Activated CD8-positive, alpha-beta T cell treated with anti-CD3 and anti-CD28 coated beads for 36 hours (primary cell): ENCODE measurements around the gene TBC1D14. TPM values are rescaled to one million over a fixed set of nuclear protein-coding genes. Genes with fewer than 3 reads are reported as not detected.
A peak's percentile ranks its signal among the peaks of the same experiment; 100 is the strongest.

Experiments used
- ATAC-seq: fragments of 200-7000 bp; cut with Tn5 transposase; one replicate; pipeline ENCODE4 v1.10.0; 2021; ENCODE audit warnings: mild to moderate bottlenecking, moderate library complexity
- CTCF ChIA-PET: fragments of 350-600 bp; sonication (Branson Sonifier 250); formaldehyde crosslinking; loops from one replicate; lab custom pipeline; 2021; ENCODE audit warnings: antibody characterized with exemption; lab: Charles Lee
- POLR2A ChIA-PET: fragments of 350-600 bp; sonication (Branson Sonifier 250); formaldehyde crosslinking; loops from one replicate; lab custom pipeline; 2021; ENCODE audit warnings: antibody characterized with exemption; lab: Charles Lee
- DNase-seq: peaks from one replicate; pipeline ENCODE4 v3.0.0-alpha.2; 2020
- H3K27ac Mint-ChIP-seq: one replicate; pipeline ENCODE4 v1.8.0; 2021; ENCODE audit warnings: mild to moderate bottlenecking, mixed read lengths
- H3K27me3 Mint-ChIP-seq: one replicate; pipeline ENCODE4 v1.8.0; 2021; ENCODE audit warnings: mixed read lengths
- H3K36me3 Mint-ChIP-seq: one replicate; pipeline ENCODE4 v1.8.0; 2021; ENCODE audit warnings: low read depth, mixed read lengths
- H3K4me1 Mint-ChIP-seq: one replicate; pipeline ENCODE4 v1.8.0; 2021; ENCODE audit warnings: low read depth, mixed read lengths
- H3K4me3 Mint-ChIP-seq: one replicate; pipeline ENCODE4 v1.8.0; 2021; ENCODE audit warnings: mild to moderate bottlenecking, moderate library complexity, mixed read lengths
- H3K9me3 Mint-ChIP-seq: one replicate; pipeline ENCODE4 v1.8.0; 2021; ENCODE audit warnings: mixed read lengths
- intact Hi-C: fragments of 100-400 bp; cut with micrococcal nuclease; formaldehyde crosslinking; loops from one replicate; pipeline ENCODE4 v1.10.0; 2022
- total RNA-seq, 2 experiments: library from RNA; stranded (reverse); gene quantifications; one replicate each; pipeline ENCODE4 v1.2.3, GENCODE V29; 2021
- TF ChIP-seq, protein P1 (sequence below): fragments of 200-600 bp; IDR thresholded peaks from one replicate; pipeline ENCODE4 v1.8.0; 2022; ENCODE audit warnings: antibody characterized with exemption, mild to moderate bottlenecking

Gene TBC1D14
- total RNA-seq, 2 experiments from 2014 or later: 34.7 to 36.3 TPM

DNA sequence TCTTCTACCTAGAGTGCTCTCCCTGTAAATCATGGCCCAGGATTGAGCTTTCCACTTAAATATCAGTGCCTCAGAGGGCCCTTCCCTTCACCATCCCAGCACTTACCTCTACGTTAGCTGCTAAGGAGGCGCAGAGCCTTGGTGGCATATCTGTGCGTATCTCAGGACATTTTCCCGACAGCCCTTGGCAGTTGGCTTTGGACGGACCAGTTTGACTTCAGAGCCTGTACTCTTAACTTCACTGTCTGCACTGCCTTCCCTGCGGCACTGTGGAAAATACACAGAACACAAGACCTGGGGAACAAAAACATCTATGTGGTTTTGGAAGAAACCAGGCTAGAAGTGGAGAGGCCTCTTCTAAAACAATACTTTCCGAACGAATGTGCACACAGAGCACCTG, 135.9 kb downstream of the TBC1D14 start:
- TF ChIP-seq, protein P1, sequence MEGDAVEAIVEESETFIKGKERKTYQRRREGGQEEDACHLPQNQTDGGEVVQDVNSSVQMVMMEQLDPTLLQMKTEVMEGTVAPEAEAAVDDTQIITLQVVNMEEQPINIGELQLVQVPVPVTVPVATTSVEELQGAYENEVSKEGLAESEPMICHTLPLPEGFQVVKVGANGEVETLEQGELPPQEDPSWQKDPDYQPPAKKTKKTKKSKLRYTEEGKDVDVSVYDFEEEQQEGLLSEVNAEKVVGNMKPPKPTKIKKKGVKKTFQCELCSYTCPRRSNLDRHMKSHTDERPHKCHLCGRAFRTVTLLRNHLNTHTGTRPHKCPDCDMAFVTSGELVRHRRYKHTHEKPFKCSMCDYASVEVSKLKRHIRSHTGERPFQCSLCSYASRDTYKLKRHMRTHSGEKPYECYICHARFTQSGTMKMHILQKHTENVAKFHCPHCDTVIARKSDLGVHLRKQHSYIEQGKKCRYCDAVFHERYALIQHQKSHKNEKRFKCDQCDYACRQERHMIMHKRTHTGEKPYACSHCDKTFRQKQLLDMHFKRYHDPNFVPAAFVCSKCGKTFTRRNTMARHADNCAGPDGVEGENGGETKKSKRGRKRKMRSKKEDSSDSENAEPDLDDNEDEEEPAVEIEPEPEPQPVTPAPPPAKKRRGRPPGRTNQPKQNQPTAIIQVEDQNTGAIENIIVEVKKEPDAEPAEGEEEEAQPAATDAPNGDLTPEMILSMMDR: no peak
- ATAC-seq: no peak
- Mint-ChIP-seq H3K27ac (peak overlapping the region; percentile 47), H3K36me3 (no peaks in the 10 kb centered on the region), H3K4me1 (peaks cover 57% of the 10 kb centered on the region), H3K4me3 (peak overlapping the region; percentile 87), H3K9me3 (no peaks in the 10 kb centered on the region), H3K27me3 (no peaks in the 10 kb centered on the region)
- ChIA-PET CTCF (interaction anchor here (1.0 to 6.5 kb wide), 8 partner anchors 10 to 327 kb away, joined by 3 to 92 read pairs (median 3); partner anchors contain the start of gene GRPEL1), POLR2A (interaction anchor here (6.2 to 11.1 kb wide), 2 partner anchors 14 to 23 kb away, joined by 67 to 123 read pairs; partner anchors contain the start of gene GRPEL1)
- DNase-seq: no peak
- intact Hi-C loops: no loop called here

DNA sequence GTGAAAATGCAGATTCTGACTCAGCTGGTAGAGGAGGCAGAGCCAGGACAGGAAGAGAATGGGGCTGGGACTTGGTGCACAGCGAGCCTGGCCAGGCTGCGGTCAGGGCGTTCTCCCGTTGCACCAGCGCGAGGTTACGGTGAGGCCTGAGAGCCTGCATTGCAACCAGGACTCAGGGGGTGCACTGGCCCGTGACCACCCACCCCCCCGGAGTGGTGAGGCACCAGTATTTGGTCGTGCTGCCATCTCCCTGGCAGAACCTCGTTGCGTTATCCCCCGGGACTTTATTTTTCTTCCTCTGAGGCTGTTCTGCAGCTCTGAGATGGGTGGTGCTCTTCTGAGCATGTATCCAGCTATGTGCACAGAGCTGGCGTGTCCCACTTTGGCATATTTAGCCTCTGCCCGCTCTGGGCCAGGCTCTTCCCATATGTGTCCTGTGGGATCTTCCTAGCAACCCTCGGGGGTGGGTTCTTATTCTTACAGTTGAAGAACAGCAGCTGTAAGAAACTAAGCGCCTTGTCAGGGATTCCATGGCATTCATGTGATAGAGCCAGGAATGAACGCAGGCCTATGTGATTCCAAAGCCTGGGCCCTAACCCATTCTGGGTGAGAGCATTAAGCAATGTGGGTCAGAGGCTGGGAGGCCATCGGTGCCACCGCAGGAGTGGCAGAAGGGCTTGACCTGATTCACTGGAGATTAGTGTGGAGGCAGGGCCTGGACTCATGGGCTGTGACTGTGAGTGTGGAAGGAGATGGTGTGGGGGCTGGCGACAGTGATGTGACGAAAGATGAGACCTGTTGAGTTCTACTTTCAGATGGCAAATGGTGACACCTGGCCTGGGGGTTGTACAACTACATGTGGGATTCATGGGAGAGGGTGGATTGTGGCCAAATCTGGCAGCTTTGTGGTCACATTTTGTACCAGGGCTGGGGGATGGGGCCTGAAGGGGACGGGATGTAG, 136.6 kb downstream of the TBC1D14 start:
- TF ChIP-seq, protein P1: no peak
- Mint-ChIP-seq H3K27ac (peak overlapping the region; percentile 4), H3K36me3 (no peaks in the 10 kb centered on the region), H3K27me3 (no peaks in the 10 kb centered on the region), H3K4me1 (peaks cover 60% of the 10 kb centered on the region), H3K9me3 (no peaks in the 10 kb centered on the region), H3K4me3 (peak overlapping the region; percentile 87)
- ATAC-seq (no peak), DNase-seq (no peak)
- intact Hi-C loops: no loop called here
- ChIA-PET CTCF (interaction anchor here (1.0 to 6.5 kb wide), 8 partner anchors 10 to 154 kb away, joined by 3 to 92 read pairs (median 4); partner anchors contain the start of gene GRPEL1), POLR2A (interaction anchor here (6.2 to 11.1 kb wide), 2 partner anchors 13 to 22 kb away, joined by 67 to 123 read pairs; partner anchors contain the start of gene GRPEL1)

DNA sequence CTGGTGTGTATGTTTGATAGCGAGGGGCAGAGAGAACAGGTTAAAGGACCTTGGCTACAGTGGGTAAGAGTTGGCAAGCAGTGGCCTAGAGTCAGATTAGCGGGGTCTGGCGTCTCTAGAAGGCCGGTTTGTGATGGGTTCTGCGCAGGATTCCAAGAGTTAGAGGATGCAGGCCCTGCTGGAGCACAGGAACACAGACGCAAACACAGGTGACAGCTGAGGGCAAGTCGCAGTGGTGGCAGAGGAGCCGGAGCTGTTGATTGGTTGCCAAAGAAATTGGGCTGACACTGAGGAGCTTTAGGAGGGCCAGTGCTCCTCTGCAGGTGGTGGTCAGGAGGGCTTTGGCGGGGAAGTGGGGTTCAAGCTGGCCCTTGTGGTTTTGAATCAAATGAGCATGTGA, 137.3 kb downstream of the TBC1D14 start:
- no peak overlapping the region for H3K4me3 Mint-ChIP-seq
- H3K36me3 Mint-ChIP-seq: no peaks in the 10 kb centered on the region
- H3K27me3 Mint-ChIP-seq: no peaks in the 10 kb centered on the region
- TF ChIP-seq, protein P1: no peak
- intact Hi-C loops: no loop called here
- no peak for DNase-seq
- CTCF ChIA-PET: interaction anchor here (1.1 to 1.2 kb wide), 2 partner anchors 15 to 20 kb away, joined by 4 read pairs; no protein-coding TSS in a partner anchor
- H3K4me1 Mint-ChIP-seq: peaks cover 57% of the 10 kb centered on the region
- ATAC-seq: no peak
- H3K27ac Mint-ChIP-seq: peak overlapping the region; percentile 4
- no peaks in the 10 kb centered on the region for H3K9me3 Mint-ChIP-seq
- POLR2A ChIA-PET: interaction anchor here (6.2 to 11.1 kb wide), 2 partner anchors 13 to 21 kb away, joined by 67 to 123 read pairs; partner anchors contain the start of gene GRPEL1

DNA sequence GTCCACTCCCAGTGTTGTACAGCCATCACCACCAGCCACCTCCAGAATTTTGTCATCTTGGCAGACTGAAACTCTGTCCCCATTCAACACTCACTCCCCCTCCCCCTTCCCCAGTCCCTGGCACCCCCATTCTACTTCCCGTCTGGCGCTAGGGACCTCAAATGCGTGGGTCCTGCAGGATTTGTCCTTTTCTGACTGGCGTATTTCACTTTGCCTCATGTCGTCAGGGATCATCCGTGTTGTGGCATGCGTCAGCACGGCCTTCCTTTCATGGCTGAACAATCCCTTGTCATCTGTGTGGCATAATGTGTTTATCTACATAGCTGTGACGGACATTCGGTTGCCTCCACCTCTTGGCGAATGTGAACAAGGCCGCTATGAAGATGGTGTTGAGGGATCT, 139.0 kb downstream of the TBC1D14 start:
- H3K4me1 Mint-ChIP-seq: peaks cover 62% of the 10 kb centered on the region
- H3K4me3 Mint-ChIP-seq: no peak overlapping the region
- no peaks in the 10 kb centered on the region for H3K27me3 Mint-ChIP-seq
- CTCF ChIA-PET: no interaction called here
- H3K9me3 Mint-ChIP-seq: no peaks in the 10 kb centered on the region
- H3K27ac Mint-ChIP-seq: peak overlapping the region; percentile 13
- ATAC-seq (no peak), DNase-seq (no peak)
- no peaks in the 10 kb centered on the region for H3K36me3 Mint-ChIP-seq
- TF ChIP-seq, protein P1: no peak
- intact Hi-C loops: no loop called here
- POLR2A ChIA-PET: interaction anchor here (6.2 to 11.1 kb wide), 2 partner anchors 11 to 20 kb away, joined by 67 to 123 read pairs; partner anchors contain the start of gene GRPEL1
